Forelimb muscle (tissue), 1 donor: ENCODE data around the gene PCDH7. TPM values are rescaled to one million over a fixed set of nuclear protein-coding genes. Genes with fewer than 3 reads are reported as not detected.
A peak's percentile ranks its signal among the peaks of the same experiment; 100 is the strongest.

Source experiments
- DNase-seq: peaks from one replicate; pipeline ENCODE4 v3.0.0-alpha.2; 2013; ENCODE audit warnings: low read depth
- polyA plus RNA-seq: library from polyadenylated mRNA; unstranded; fragments of 120-200 nt; gene quantifications from one replicate; pipeline ENCODE4 v1.2.1, GENCODE V29; 2013; ENCODE audit not compliant: insufficient read length

PCDH7 gene, protein sequence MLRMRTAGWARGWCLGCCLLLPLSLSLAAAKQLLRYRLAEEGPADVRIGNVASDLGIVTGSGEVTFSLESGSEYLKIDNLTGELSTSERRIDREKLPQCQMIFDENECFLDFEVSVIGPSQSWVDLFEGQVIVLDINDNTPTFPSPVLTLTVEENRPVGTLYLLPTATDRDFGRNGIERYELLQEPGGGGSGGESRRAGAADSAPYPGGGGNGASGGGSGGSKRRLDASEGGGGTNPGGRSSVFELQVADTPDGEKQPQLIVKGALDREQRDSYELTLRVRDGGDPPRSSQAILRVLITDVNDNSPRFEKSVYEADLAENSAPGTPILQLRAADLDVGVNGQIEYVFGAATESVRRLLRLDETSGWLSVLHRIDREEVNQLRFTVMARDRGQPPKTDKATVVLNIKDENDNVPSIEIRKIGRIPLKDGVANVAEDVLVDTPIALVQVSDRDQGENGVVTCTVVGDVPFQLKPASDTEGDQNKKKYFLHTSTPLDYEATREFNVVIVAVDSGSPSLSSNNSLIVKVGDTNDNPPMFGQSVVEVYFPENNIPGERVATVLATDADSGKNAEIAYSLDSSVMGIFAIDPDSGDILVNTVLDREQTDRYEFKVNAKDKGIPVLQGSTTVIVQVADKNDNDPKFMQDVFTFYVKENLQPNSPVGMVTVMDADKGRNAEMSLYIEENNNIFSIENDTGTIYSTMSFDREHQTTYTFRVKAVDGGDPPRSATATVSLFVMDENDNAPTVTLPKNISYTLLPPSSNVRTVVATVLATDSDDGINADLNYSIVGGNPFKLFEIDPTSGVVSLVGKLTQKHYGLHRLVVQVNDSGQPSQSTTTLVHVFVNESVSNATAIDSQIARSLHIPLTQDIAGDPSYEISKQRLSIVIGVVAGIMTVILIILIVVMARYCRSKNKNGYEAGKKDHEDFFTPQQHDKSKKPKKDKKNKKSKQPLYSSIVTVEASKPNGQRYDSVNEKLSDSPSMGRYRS (N-terminal part only)
- 27.3 TPM for polyA plus RNA-seq

DNA sequence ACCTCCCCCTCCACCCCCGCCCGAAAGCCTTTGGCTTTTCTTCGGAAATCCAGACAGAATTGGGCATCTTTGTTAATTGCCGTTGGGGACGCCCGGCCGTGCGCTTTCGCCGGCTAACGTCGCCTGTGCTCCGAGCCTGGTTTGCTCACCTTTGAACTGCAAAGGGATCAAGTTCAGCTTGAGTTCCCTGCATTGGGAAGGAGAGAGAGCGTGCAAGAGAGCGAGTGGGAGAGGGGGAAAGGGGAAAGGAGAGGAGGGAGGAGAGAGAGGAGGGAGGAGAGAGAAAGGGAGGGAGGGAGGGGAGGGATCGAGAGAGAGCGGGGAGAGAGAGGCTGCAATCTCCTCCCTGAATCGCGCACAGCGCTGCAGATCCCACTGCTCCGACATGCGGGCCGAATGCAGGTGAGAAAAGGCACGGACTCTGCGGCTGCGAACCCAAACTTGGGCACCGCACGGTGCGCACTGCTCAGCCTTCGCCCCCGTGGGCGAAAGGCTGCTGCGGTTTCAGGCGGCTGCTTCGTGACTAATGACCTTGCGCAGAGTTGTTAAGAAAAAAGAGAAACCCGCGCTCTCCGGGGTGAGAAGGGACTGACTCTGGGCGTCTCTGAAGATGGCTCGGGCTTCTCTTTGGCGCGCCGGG, at the start of gene PCDH7:
Gene PCDH7, plus strand, starts transcription at position 349 of the 640 bp plus-strand sequence. CDS start 1,054 bp downstream, outside the sequence.
- DNase-seq, result peak; percentile 70

DNA sequence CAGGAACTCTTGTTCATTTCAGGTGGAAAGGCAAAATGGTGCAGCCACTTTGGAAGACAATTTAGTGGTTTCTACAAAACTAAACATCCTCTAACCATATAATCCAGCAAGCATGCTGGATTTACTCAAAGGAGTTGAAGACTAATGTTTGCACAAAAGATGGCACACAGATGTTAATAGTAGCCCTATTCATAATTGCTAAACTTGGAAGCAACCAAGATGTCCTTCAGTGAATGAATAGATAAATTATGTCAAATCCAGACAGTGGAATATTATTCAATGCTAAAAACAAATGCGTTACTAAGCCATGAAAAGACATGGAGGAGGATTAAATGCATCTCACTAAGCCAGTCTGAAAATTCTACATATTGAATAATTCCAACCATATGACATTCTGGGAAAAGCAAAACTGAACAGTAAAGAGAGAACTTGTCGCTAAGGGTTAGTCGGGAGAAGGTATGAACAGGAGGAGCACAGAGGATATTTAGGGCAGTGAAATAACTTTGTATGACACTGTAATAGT, 48.2 kb upstream of the PCDH7 start:
- DNase-seq, result no peak

- DNase-seq, result no peak
These were observed 24.0 kb upstream of the PCDH7 start for GRCh38 chr4:30696191-30696590.

DNA sequence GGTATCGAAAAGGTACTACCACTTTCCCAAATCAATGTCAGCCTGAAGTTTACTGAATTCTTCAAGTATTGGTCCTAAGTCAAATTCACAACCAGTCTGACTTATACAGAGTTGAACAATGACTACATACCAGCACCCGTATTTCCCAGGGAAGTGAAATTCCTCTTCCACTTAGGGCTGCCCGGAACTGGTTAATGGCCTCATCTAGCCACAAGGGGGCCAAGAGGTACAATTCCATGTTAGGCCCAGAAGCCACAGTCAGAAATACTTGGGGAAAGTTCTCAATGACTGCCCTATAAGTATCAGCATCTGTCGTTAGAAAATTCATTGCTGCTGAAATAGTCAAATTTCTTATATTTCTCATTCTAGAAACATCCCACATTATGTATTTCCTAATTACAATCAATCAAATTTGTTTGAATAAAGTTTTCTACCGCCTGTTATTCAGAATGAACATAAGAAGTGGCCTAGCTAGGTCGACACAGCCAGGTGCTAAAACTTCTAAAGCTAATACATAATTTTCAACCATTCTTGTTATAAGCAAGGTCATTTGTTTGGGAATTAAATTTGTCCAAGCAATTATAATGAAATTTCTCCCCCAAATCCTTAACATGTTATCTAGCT, 5.6 kb upstream of the PCDH7 start:
- no peak for DNase-seq

DNA sequence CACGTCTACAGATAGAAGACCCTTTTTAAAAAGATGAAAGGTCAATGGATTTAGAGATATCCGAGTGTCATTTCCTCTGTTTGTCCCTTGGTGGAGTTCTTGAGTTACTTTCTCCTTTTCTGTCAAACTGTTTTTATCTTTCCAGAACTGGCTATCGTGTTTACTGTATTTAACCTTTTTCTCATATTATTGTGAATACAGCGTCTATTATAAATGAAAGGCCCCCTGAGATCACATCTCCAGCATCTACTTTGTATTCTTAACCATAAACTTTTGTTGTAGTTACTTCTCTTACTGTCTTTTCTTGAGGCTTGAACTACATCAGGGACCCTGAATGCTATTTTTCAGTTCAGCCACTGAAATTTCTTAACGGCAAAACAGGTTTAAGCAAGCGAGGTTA, 4.0 kb upstream of the PCDH7 start:
- no peak for DNase-seq

GRCh38 chr4:30716681-30717207, 3.4 kb upstream of the PCDH7 start:
- no peak for DNase-seq

GRCh38 chr4:30717208-30718020, 2.8 kb upstream of the PCDH7 start:
- no peak for DNase-seq

- no peak for DNase-seq
These were observed 2.1 kb upstream of the PCDH7 start for GRCh38 chr4:30718021-30718542.

GRCh38 chr4:30718641-30719453, 1.3 kb upstream of the PCDH7 start:
- no peak for DNase-seq

DNA sequence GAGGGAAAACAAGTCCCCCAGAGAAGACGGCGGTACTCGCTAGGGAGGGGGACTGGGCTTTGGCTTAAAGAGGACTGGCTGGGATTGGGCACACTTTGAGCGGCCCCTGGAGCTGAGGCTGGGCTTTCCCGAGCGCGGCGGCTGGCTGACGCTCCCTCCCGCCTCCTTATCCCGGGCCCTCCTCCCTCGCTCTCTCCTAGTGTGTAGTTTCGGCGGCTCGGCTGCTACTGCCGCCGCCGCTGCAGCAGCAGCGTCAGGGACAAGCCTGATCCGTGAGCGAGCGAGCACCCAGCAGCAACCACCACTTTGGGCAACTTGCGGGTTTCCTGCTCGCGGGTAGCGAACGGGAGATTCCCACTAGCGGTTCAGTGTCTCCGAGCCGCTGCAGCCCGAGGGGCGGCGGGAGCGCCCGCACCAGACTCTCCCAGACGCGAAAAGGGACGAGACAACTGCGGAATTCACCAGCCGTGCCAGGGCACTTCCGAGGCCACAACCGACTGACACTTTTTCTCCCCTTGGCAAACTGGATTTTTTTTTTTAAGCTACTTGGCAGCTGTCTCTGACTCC, 632 bp upstream of the PCDH7 start:
- DNase-seq, result no peak

DNA sequence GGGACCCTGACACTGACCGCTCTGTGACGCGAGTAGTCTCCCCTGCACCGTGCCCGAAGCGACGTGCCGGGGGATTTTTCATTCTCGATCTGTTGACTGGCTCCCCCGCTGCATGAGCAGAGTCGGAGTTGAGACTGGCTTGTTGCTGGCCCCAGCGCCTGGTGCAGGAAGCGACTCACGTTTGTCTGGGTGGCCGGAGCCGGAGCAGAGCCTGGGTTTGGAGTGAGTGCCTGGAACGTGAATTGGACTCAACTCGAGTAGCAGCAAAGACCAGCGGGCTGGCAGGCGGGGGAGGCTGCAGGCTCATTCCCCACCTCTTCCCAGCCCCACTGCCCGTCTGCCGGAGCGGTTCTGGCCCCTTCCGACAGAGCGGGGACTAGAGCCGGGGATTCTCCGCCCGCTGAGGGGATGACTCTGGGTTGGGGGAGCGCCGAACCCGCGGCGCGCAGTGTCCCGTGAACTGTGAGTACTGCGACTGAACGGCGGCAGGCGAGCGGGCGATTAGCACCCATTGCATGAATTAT, 554 bp downstream of the PCDH7 start:
- no peak for DNase-seq

- no peak for DNase-seq
These were observed 1.3 kb downstream of the PCDH7 start for GRCh38 chr4:30721185-30722091.

GRCh38 chr4:30722092-30722358, 1.9 kb downstream of the PCDH7 start:
- no peak for DNase-seq

DNA sequence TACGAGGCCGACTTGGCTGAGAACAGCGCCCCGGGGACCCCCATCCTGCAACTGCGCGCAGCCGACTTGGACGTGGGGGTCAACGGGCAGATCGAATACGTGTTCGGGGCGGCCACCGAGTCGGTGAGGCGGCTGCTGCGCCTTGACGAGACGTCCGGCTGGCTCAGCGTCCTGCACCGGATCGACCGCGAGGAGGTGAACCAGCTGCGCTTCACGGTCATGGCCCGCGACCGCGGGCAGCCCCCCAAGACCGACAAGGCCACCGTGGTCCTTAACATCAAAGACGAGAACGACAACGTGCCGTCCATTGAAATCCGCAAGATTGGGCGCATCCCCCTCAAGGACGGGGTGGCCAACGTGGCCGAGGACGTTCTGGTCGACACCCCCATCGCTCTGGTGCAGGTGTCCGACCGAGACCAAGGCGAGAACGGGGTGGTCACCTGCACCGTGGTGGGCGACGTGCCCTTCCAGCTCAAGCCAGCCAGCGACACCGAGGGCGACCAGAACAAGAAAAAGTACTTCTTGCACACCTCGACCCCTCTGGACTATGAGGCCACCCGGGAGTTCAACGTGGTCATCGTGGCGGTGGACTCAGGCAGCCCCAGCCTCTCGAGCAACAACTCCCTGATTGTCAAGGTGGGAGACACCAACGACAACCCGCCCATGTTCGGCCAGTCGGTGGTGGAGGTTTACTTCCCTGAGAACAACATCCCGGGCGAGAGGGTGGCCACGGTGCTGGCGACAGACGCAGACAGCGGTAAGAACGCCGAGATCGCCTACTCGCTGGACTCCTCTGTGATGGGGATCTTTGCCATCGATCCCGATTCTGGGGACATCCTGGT, 2.4 kb downstream of the PCDH7 start:
- no peak for DNase-seq

- DNase-seq, result no peak
These were observed 3.2 kb downstream of the PCDH7 start for GRCh38 chr4:30723201-30723955.

- DNase-seq, result no peak
These were observed 4.1 kb downstream of the PCDH7 start for GRCh38 chr4:30724247-30724646.
